ENCODE measurements around the gene SCARB1. TPM values are rescaled to one million over a fixed set of nuclear protein-coding genes. Genes with fewer than 3 reads are reported as not detected.
A peak's percentile ranks its signal among the peaks of the same experiment; 100 is the strongest.

Gene SCARB1
- total RNA-seq, 1 experiment from 2014 or later, result 31.3 TPM

- Histone ChIP-seq H3K79me2 (ENCODE audit: insufficient read depth, low read length) (no peaks in the 10 kb centered on the region), H3K9me3 (ENCODE audit: control insufficient read depth, low read depth, low read length) (no peaks in the 10 kb centered on the region), H3K18ac (ENCODE audit: insufficient read length, low read depth, low read length) (no peak overlapping the region), H4K5ac (ENCODE audit: insufficient read length, low read depth, low read length) (no peak overlapping the region), H3K4me1 (ENCODE audit: insufficient read depth, low read length) (no peaks in the 10 kb centered on the region; the same call in 1 of the 2 replicates), H4K20me1 (ENCODE audit: control insufficient read depth, insufficient read depth, insufficient read length) (peaks cover 3% of the 10 kb centered on the region), H3K14ac (ENCODE audit: insufficient read depth, low read length) (no peak overlapping the region), H3K79me1 (ENCODE audit: insufficient read depth, low read depth, low read length, poor library complexity, severe bottlenecking) (peaks cover 3% of the 10 kb centered on the region), H2BK5ac (ENCODE audit: insufficient read length, low read length) (no peak overlapping the region), H3K23ac (ENCODE audit: insufficient read length, low read depth, low read length) (no peak overlapping the region), H3K27me3 (ENCODE audit: insufficient read depth, low read length) (no peaks in the 10 kb centered on the region), H3K9ac (ENCODE audit: extremely low read depth, insufficient read length, low read length) (no peak overlapping the region), H2BK12ac (ENCODE audit: insufficient read length, low read depth, low read length) (no peak overlapping the region), H3K4ac (ENCODE audit: low read depth, low read length) (no peak overlapping the region), H3K4me2 (ENCODE audit: insufficient read depth, insufficient read length, low read length) (no peak overlapping the region), H2BK15ac (ENCODE audit: low read depth, low read length) (no peak overlapping the region), H3K27ac (ENCODE audit: insufficient read length, low read depth, low read length) (no peak overlapping the region), H2BK20ac (ENCODE audit: low read depth, low read length, poor library complexity, severe bottlenecking) (no peak overlapping the region), H2BK120ac (ENCODE audit: low read depth, low read length, poor library complexity, severe bottlenecking) (no peak overlapping the region), H3K23me2 (ENCODE audit: insufficient read length, low read depth, low read length, poor library complexity, severe bottlenecking) (peaks cover 6% of the 10 kb centered on the region), H4K91ac (ENCODE audit: insufficient read length, low read depth, low read length) (no peak overlapping the region), H2AK5ac (ENCODE audit: insufficient read length, low read length) (no peak overlapping the region), H2AFZ (ENCODE audit: low read length) (no peak overlapping the region), H4K8ac (replicated peaks; ENCODE audit: insufficient read length, low read depth, low read length) (no peak overlapping the region), H3K56ac (ENCODE audit: insufficient read length, low read depth, low read length) (no peak overlapping the region), H3T11ph (ENCODE audit: low read length) (no peak overlapping the region)
- DNase-seq, result no peak
- WGBS (ENCODE audit: extremely low coverage, insufficient read length, low lambda C conversion rate), result no CpG with 5 or more reads among the region's 16 CpGs
- TF ChIP-seq, protein P1, sequence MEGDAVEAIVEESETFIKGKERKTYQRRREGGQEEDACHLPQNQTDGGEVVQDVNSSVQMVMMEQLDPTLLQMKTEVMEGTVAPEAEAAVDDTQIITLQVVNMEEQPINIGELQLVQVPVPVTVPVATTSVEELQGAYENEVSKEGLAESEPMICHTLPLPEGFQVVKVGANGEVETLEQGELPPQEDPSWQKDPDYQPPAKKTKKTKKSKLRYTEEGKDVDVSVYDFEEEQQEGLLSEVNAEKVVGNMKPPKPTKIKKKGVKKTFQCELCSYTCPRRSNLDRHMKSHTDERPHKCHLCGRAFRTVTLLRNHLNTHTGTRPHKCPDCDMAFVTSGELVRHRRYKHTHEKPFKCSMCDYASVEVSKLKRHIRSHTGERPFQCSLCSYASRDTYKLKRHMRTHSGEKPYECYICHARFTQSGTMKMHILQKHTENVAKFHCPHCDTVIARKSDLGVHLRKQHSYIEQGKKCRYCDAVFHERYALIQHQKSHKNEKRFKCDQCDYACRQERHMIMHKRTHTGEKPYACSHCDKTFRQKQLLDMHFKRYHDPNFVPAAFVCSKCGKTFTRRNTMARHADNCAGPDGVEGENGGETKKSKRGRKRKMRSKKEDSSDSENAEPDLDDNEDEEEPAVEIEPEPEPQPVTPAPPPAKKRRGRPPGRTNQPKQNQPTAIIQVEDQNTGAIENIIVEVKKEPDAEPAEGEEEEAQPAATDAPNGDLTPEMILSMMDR (conservative IDR thresholded peaks at IDR 0.05), result no peak
- H3K27me3 Mint-ChIP-seq (ENCODE audit: low read depth), result no peaks in the 10 kb centered on the region; the same call in 1 of the 2 replicates
- H3K4me1 Mint-ChIP-seq, result peaks cover 18 to 25% of the 10 kb centered on the region in 2 experiments
- H3K4me3 Mint-ChIP-seq, result no peak overlapping the region
- H3K9me3 Mint-ChIP-seq, result no peaks in the 10 kb centered on the region; a peak in 1 of 5 replicates
- H3K27ac Mint-ChIP-seq, result peak overlapping the region in 2 of 3 experiments; percentile 52 to 91; a peak in 4 of 7 replicates
- peaks cover 3 to 9% (median 3%) of the 10 kb centered on the region in 3 experiments; a peak in 4 of 7 replicates for H3K36me3 Mint-ChIP-seq (ENCODE audit: insufficient read depth in 1 of 3, low read depth in 3 of 3)
Measured at GRCh38 chr12:124842800-124843510, 20.7 kb downstream of the SCARB1 start.
